ENCODE results near the gene SIPA1.

Gene SIPA1

DNA sequence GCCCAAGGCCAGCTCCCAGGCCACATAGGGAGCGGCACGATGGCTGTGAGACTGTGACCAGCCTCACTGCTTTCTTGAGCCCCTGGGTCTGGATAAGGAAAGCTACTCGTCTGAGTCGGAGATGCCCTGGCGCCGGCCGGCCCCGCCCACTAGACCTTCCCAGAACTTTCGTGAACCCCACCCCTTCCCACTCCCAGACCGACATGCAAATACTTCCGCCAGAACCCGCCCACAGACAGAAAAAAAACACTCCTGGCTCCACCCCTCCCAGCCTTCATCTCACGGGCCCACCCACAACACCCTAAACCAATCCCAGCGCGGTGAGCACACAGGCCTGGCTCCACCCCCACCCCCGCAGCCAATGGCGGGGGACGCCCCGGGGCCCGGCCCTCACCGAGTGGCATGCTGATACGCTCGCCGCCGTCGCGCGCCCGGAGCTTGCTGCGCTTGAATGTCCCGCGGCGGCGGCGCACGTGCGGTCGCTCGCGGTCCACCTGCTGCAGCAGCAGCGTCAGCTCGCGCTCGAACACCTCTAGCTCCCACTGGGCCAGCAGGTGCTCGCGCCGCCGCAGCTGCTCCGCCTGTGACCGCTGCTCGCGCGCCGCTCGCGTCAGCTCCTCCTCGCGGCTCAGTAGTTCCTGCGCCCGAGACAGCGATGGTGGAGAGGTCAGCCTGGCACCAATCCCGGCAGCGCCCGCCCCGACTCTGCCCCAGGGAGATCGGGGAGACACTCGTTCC, 30.9 kb upstream of the SIPA1 start:
- peak; percentile 88 to 99 (median 96) for DNase-seq
- intact Hi-C loops (cut with DNase I), result no loop called here

DNA sequence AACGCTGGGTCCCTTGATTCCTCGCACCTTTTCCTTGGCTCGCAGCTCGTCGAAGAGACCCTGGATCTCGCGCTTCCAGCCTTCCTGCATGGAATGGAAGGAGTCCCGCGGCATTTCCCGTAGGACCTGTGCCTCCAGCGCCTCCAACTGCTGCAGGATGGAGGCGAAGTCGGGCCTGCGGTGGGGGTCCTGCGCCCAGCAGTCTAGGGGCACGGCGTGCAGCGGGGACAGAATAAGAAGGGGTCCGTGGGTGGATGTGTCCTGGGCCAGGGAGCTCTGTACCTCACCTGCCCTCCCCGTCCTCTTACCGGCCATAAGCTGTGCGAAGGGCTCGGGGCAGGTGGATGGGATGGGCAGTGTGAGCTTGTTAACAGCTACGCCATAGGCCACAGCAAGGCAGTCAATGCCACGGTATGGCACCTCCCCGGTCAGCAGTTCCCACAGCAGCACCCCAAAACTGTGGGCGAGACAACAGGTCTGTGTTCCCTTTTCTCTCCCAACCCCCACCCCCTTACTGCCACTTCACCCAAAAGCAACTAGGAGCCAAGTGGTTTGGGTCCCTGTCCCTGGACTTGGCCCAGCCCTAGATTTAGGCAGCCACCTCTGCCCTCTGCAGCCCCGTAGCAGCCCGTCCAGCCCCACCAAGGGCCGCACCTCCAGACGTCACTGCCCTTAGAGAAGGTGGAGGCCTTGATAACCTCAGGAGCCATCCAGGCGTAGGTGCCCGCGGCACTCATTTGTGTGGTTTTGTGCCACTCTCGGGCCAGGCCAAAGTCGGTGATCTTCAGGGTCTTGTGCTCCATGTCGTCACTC, 30.1 kb upstream of the SIPA1 start:
- DNase-seq, result no peak
- intact Hi-C loops (cut with DNase I), result no loop called here

DNA sequence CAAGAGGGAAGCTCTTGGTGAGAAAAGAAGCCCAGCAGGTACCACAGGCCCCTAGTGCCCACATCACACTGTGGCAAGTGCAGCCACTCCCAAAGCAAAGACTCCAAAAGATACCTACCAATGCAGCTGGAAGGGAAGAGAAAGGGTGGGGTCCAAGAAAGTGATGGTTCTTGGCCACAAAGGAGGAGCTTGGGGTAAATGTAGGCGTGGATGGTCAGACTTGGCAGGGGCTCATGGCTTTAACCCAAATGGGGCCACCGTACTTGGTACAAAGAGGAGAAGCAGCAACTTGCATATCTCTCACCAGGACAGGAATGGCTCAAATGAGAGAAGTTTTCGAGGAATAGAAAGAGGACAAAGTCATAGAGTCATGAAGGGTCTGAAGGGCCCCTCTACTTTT, 28.7 kb upstream of the SIPA1 start:
- no peak for DNase-seq
- intact Hi-C loops (cut with DNase I), result no loop called here

DNA sequence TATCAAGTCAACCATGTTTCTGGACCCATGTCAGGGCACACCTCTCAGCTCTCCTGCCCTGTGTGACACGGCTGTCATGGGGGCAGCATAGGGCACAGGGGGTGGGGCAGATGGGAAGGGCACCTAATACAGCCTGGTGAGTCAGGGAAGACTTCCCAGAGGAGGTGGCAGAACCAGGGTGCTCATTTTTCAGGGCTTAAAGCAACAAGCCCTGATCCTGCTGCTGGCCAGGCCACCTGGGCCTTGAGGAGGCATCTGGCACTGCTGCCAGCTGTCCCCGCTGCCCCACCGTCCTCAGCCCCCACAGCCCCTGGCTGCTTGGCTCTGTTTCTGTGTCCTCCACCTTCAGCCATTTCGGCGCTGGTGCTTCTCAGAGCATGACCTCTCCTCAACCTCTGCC, 28.2 kb upstream of the SIPA1 start:
- intact Hi-C loops (cut with DNase I), result no loop called here
- no peak for DNase-seq

DNA sequence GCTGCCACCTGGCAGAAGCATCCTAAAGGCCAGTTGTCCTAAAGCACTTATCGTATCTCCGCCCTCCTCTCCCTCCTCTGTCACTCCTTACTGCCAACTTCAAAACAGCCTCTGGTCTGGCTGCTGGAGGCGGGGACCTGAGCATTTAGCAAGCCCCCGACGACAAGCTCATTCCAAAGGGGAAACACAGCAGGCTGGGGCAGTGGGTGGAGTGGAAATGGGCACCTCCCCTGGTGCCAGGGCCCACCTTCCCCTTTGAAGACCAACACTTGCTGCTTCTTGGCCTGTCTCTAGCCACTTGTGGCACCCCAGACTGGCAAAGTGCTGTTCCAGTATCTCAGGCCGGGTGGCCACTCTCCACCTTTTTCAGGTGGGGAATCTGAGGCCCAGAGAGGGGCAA, 27.5 kb upstream of the SIPA1 start:
- no peak for DNase-seq
- intact Hi-C loops (cut with DNase I), result no loop called here

DNA sequence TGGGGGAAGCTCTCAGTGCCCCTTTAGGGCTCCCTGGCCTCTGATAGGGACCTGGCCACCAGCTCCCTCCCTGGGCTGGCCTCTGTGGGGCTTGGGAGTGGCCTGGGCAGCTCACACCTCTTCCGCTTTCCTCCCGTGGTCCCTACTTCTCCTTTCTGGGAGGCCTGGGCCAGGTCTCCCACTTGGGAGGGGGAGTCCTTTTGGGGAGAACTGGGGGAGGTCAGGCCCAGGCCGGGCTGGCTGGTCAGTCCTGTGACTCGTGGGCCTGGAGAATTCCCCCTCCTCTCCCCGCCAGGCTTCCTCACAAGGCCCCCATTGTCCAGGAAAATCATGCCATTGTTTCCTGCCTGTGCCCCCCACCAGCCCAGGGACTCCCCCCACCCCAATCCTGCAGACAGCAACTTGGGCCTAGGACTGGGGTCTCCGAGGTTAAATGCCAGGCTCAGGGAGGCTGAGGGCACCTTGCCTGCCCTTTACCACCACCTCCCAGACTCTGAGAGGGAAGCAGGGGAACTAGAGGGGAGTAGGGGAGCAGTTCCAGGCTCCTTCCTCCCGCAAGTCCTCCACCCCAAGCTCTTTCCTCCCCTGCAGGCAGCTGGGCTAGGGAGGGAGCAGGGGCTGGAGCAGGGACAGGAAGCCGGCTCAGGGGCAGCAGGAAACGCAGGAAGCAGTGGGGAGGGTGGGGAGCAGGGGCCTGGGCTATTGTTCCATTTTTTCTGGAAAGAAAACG, 26.7 kb upstream of the SIPA1 start:
- peak in 9 of 10 donors; percentile 51 to 96 (median 70) for DNase-seq
- intact Hi-C loops (cut with DNase I), result no loop called here

DNA sequence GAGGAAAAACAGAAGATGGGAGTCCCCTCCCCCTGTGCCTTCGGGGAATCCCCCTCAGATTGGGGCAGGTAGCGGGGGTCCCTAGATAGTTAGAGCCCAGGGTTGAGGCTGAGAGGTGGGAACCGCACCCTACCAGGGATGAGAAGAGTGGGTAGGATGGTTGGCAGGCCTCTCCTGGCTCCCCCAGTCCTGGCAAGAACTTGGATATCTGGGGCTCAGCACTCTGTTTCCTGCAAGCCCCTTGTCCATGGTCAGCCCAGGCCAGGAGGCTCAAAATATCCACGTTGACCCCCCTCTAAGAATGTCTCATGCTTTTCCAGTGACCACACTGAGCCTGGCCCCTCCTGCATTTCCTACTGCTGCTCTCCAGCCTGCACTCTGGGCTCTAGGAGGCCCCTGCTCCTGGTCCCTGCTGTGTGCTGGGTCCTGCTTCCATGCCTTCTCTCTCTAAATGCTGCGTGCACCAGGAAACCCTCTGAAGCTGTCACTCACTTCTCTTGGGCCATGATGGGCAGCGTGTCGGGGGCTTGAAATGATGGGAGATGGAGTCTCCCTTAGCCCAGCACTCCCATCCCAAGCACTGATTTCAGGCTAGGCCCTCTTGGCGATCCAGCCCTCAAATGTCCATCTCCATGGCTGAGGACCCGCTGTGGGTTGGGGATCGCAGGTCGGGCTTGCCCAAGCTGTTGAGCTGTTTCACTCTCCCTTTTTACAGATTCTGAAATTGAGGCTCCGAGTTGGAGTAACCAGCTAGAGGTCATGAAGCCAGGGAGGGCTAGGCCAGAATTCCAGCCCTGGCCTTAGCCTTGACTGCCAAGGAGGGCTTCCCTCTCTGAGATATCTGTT, 25.9 kb upstream of the SIPA1 start:
- intact Hi-C loops (cut with DNase I), result no loop called here
- no peak for DNase-seq

DNA sequence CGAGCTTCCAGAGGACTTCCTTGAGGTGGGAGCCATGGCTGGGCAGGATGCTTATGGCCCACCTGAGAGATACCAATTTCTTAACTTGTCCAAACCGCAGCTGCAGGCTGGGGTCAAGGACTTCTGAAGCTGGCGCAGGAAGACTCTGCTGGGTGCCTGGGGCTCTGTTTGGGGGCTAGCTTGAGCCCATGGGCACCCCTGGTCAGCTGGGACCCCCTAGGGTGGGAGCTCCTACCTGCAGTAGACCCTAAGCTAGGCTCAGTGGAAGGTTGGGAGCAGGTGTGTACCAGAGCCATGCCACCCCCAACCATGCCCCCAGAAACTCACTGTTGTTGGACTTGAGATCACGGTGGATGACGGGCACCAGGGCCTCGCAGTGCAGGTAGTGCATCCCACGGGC, 25.2 kb upstream of the SIPA1 start:
- no peak for DNase-seq
- intact Hi-C loops (cut with DNase I), result no loop called here

DNA sequence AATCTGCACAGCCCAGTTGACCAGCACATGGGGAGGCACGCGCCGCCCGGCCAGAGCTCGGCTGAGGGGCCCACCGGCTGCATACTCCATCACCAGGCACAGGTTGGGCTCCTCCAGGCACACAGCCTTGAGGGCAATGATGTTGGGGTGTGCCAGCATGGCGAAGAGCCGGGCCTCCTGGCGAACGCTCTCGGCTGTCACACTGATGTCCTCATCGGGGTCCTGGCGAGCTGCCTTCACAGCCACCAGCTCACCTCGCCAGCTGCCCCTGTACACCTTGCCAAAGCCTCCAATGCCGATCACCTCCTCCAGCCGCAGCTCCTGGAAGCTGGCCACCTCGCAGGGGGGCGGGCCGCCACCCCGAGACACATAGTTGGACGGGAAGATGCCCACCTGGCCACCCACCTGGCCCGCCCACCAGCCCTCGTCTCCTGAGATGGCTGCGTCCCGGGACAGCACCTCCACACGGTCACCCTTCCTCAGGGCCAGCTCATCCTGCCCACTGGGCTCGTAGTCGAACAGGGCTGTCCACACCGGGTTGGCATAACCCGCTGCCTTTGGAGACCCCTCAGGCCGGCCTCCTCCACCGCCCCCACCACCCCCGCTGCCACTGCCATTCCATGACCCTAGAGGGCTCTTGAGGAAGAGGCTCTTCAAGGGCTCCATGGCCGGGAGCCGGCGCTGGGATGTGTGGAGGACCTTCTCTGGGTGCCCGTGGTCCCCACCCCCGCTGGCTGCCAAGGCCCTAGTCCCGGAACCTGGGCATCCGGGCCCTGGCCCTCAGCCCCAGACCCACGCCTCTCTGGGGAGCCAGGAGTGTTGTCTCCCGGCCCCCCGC, 24.6 kb upstream of the SIPA1 start:
- peak in 2 of 10 donors; percentile 31 to 89 for DNase-seq
- intact Hi-C loops (cut with DNase I), result no loop called here

DNA sequence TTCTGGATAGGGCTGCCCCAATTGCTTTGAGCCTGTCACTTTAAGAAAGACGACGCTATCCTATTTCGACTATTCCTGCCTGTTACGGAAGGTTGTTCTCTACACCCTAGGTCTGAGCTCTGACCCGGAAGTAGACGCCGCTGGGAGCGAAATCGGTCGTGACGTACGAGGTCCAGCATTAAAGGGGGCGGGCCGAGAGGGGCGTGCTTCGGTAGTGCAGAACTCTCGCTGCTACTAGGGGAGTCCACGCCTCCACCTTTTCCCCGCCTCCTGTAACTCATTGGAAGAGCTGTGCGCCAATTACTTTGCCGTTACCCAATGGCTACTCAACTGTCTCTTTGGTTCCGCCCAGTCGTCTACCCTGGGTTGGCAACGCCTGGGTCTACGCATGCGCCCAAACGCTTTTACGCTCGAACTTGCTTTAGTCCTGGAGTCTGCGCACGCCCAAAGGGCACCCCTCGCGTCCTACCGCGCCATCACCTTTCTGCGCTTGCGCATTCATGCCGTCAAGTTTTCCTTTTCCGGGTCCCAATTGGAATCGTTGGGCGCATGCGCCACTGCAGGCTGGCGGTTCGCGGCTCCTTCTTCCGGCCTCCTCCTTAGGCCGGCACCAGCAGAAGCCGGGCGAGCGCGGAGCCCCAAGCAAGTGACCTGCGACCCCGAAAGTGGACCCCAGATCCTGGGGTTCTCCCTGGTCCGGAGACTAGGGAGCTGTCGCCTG, 22.5 kb upstream of the SIPA1 start, which contains the start of gene PCNX3:
Gene PCNX3, plus strand, starts transcription at position 548 of the 721 bp plus-strand sequence. CDS start 536 bp downstream, outside the sequence.
- peak; percentile 100 for DNase-seq
- intact Hi-C loops (cut with DNase I), result loop anchor here (2.0 to 5.0 kb wide), 3 partner anchors 37 to 47 kb away; partner anchors contain the start of gene RELA

DNA sequence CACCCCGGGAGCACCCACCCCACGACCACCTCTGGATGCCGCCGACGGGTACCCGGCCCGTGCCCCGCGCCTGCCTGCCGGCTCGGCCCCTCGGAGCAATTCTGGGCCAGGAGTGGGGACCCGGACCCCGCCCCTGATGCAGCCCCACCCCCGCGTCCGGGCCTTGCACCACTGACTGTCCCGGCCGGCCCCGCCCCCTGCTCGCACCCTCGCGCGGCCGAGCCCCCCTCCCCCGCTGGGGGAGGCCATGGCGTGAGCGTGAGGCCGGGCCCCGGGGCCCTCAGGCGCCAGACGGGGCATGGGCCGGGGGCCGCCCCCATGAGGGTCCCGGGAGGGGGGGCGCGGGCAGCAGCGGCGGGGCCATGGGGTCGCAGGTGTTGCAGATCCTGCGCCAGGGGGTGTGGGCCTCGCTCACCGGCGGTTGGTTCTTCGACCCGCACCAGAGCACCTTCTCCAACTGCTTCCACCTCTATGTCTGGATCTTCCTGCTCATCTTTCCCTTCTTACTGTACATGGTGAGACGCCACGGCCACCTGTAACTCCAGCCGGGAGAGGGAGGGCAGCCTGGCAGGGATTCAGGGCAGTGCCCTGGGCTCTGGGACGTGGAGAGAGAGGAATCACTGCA, 21.8 kb upstream of the SIPA1 start:
- DNase-seq, result no peak
- intact Hi-C loops (cut with DNase I), result loop anchor here (2.0 to 5.0 kb wide), 3 partner anchors 36 to 47 kb away; partner anchors contain the start of gene RELA

DNA sequence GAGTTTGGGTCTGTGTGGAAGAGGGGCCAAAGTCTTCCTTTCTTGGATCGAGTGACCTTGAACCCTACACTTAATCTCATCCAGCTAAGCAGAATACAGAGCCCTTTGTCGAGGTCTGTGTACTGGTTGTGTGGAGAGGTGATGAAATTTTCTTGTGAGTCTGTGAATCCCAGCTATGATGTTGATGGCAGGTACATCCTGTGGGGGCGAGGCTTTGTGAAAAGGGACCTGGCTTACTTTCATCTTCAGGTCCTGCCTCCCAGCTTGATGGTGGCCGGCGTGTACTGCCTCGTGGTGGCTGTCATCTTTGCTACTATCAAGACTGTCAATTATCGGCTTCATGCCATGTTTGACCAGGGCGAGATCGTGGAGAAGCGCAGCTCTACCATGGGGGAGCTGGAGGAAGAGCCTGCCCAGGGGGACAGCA, 21.3 kb upstream of the SIPA1 start:
- DNase-seq, result no peak
- intact Hi-C loops (cut with DNase I), result loop anchor here (5.0 kb wide), 1 partner anchor 36 kb away; no protein-coding TSS in a partner anchor

DNA sequence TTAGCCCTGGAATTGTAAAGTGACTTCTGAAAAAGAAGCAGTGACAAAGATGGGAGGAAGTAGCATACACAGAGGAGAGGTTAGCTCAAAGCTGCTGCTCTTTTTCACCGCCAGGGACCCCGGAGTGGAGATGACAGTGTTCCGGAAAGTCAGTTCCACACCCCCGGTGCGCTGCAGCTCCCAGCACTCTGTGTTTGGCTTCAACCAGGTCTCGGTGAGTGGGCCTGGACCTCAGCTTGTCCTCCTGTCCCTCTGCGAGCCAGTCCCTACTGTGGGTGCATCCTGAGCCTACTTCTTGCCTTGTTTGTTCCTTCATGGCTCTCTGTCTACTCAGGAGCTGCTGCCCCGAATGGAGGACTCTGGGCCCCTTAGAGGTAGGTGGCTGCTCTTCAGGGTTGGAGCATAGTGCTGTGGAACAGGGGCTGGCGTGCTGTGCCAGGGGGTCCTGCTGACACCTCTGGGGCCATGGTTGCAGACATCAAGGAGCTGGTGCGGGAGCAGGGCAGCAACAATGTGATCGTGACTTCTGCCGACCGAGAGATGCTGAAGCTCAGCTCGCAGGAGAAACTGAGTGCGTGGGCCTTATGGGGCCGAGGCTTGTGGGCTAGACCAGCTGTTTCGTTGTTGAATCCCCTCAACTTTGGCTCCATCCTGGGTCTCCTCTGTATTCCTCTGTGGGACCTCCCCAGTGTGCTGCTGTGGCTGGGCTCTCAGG, 20.6 kb upstream of the SIPA1 start:
- intact Hi-C loops (cut with DNase I), result loop anchor here (5.0 kb wide), 1 partner anchor 35 kb away; no protein-coding TSS in a partner anchor
- DNase-seq, result no peak

DNA sequence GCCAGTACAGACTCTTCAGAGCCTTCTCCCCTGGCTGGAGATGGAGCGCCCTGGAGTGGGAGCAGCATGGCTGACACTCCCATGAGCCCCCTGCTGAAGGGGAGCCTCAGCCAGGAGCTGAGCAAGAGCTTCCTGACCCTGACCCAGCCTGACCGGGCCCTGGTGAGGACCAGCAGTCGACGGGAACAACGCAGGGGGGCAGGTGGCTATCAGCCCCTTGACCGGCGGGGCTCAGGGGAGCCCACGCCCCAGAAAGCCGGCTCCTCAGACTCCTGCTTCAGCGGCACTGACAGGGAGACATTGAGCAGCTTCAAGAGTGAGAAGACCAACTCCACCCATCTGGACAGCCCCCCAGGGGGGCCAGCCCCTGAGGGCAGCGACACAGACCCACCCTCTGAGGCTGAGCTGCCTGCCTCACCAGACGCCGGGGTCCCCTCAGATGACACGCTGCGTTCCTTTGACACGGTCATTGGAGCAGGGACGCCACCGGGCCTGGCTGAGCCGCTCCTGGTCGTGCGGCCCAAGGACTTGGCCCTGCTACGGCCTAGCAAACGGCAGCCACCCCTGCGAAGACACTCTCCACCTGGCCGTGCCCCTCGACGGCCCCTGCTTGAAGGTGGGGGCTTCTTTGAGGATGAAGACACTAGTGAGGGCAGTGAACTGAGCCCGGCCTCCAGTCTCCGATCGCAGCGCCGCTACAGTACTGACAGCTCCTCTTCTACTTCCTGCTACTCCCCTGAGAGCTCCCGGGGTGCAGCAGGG, 19.7 kb upstream of the SIPA1 start:
- no peak for DNase-seq
- intact Hi-C loops (cut with DNase I), result loop anchor here (5.0 kb wide), 1 partner anchor 34 kb away; no protein-coding TSS in a partner anchor

DNA sequence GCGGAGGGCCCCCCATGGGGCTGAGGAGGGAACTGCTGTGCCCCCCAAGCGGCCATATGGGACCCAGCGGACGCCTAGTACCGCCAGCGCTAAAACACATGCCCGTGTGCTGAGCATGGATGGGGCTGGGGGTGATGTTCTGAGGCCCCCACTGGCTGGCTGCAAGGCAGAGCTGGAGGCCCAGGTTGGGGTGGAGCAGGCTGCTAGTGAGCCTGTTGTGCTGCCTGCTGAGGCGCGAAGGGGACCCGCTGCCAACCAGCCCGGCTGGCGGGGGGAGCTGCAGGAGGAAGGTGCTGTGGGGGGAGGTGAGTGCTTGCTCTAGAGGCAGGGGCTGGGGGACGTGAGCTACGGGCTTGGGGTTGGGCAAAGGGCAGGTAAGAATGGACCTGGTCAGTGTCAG, 19.1 kb upstream of the SIPA1 start:
- DNase-seq, result no peak
- intact Hi-C loops (cut with DNase I), result loop anchor here (5.0 kb wide), 1 partner anchor 34 kb away; no protein-coding TSS in a partner anchor

DNA sequence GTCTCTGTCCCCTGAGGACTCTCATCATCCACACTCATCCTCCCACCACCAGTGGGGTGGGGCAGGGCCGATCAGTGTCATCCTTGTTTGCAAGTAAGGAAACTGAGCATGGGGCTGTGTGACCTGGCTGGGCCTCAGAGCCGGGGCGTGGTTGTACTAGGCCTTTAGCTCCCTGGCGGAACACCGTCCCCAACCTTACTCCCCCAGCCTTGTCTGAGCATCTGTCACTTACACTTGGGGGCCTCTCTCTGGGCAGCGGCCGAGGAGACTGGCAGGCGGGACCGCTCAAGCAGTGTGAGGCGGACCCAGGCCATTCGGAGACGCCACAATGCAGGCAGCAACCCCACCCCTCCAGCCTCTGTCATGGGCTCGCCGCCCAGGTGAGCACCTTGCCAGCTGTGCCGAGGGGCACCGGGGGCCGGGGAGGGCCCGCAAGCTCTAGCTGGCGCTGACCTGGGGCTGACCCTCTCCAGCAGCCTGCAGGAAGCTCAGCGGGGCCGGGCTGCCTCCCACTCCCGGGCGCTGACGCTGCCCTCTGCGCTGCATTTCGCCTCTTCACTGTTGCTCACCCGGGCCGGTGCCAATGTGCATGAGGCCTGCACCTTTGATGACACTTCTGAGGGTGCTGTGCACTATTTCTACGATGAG, 18.5 kb upstream of the SIPA1 start:
- DNase-seq, result no peak
- intact Hi-C loops (cut with DNase I), result loop anchor here (5.0 kb wide), 1 partner anchor 33 kb away; no protein-coding TSS in a partner anchor

All from posterior cingulate gyrus (tissue), 11 donors.